ENCODE data around the gene LHFPL3. TPM values are rescaled to one million over a fixed set of nuclear protein-coding genes. Genes with fewer than 3 reads are reported as not detected.

LHFPL3 gene
- total RNA-seq, 1 experiment from 2014 or later, result not detected

GRCh38 chr7:104804696-104805095 lies 476.3 kb downstream of the LHFPL3 start:
- Histone ChIP-seq H3K36me3 (ENCODE audit: low read depth) (no peaks in the 10 kb centered on the region), H3K4me1 (replicated peaks; ENCODE audit: insufficient read depth) (no peaks in the 10 kb centered on the region), H3K79me2 (ENCODE audit: low read depth) (no peaks in the 10 kb centered on the region), H3K27ac (no peak overlapping the region), H3K9me3 (ENCODE audit: insufficient read depth, low read depth) (no peaks in the 10 kb centered on the region), H3K27me3 (ENCODE audit: insufficient read depth, low read depth) (peaks cover 58% of the 10 kb centered on the region), H3K4me3 (no peak overlapping the region), H2AFZ (no peak overlapping the region), H3K9me2 (ENCODE audit: insufficient read depth) (no peaks in the 10 kb centered on the region), H3K4me2 (no peak overlapping the region), H3F3A (ENCODE audit: insufficient read depth, low read depth) (no peaks in the 10 kb centered on the region), H4K20me1 (ENCODE audit: insufficient read depth) (no peaks in the 10 kb centered on the region)
- TF ChIP-seq CTCF (conservative IDR thresholded peaks at IDR 0.05) (no peak), EZH2 (IDR thresholded peaks at IDR 0.05; ENCODE audit: low read depth) (no peak)
- intact Hi-C loops (cut with micrococcal nuclease; ENCODE audit: unreplicated experiment), result no loop called here
- POLR2A ChIA-PET (ENCODE audit: unreplicated experiment), result no interaction called here
- CTCF ChIA-PET, result no interaction called here
- BruUV-seq (replicated peaks), result no TSS peak
- DNase-seq, result no peak

GRCh38 chr7:104805449-104806317 lies 477.3 kb downstream of the LHFPL3 start:
- Histone ChIP-seq H3K27ac (no peak overlapping the region), H3K36me3 (ENCODE audit: low read depth) (no peaks in the 10 kb centered on the region), H2AFZ (no peak overlapping the region), H3K4me1 (replicated peaks; ENCODE audit: insufficient read depth) (no peaks in the 10 kb centered on the region), H3K4me3 (no peak overlapping the region), H3K4me2 (no peak overlapping the region), H3K27me3 (ENCODE audit: insufficient read depth, low read depth) (peaks cover 59% of the 10 kb centered on the region), H4K20me1 (ENCODE audit: insufficient read depth) (no peaks in the 10 kb centered on the region), H3K9me2 (ENCODE audit: insufficient read depth) (no peaks in the 10 kb centered on the region), H3F3A (ENCODE audit: insufficient read depth, low read depth) (no peaks in the 10 kb centered on the region), H3K9me3 (ENCODE audit: insufficient read depth, low read depth) (no peaks in the 10 kb centered on the region), H3K79me2 (ENCODE audit: low read depth) (no peaks in the 10 kb centered on the region)
- TF ChIP-seq EZH2 (IDR thresholded peaks at IDR 0.05; ENCODE audit: low read depth), result no peak
- no peak for TF ChIP-seq CTCF (conservative IDR thresholded peaks at IDR 0.05)
- ChIA-PET CTCF (no interaction called here), POLR2A (ENCODE audit: unreplicated experiment) (no interaction called here)
- BruUV-seq (replicated peaks), result no TSS peak
- DNase-seq, result no peak
- intact Hi-C loops (cut with micrococcal nuclease; ENCODE audit: unreplicated experiment), result no loop called here

- no peak for TF ChIP-seq CTCF (conservative IDR thresholded peaks at IDR 0.05)
- no peak for TF ChIP-seq EZH2 (IDR thresholded peaks at IDR 0.05; ENCODE audit: low read depth)
- Histone ChIP-seq H3K4me3 (no peak overlapping the region), H2AFZ (no peak overlapping the region), H3K79me2 (ENCODE audit: low read depth) (no peaks in the 10 kb centered on the region), H4K20me1 (ENCODE audit: insufficient read depth) (no peaks in the 10 kb centered on the region), H3F3A (ENCODE audit: insufficient read depth, low read depth) (no peaks in the 10 kb centered on the region), H3K36me3 (ENCODE audit: low read depth) (no peaks in the 10 kb centered on the region), H3K27ac (no peak overlapping the region), H3K9me3 (ENCODE audit: insufficient read depth, low read depth) (no peaks in the 10 kb centered on the region), H3K4me2 (no peak overlapping the region), H3K9me2 (ENCODE audit: insufficient read depth) (no peaks in the 10 kb centered on the region), H3K4me1 (replicated peaks; ENCODE audit: insufficient read depth) (no peaks in the 10 kb centered on the region), H3K27me3 (ENCODE audit: insufficient read depth, low read depth) (peaks cover 47% of the 10 kb centered on the region)
- intact Hi-C loops (cut with micrococcal nuclease; ENCODE audit: unreplicated experiment), result no loop called here
- POLR2A ChIA-PET (ENCODE audit: unreplicated experiment), result no interaction called here
- CTCF ChIA-PET, result no interaction called here
- BruUV-seq (replicated peaks), result no TSS peak
- no peak for DNase-seq
These were observed 479.3 kb downstream of the LHFPL3 start for GRCh38 chr7:104807671-104808070.
